Measurements from ENCODE around the gene SOX1.

Gene SOX1

GRCh38 chr13:112118451-112119064, 51.6 kb downstream of the SOX1 start:
- DNase-seq (ENCODE audit: extremely low spot score): no peak
- no peak for TF ChIP-seq SP1 (IDR thresholded peaks at IDR 0.05)
- no peak for TF ChIP-seq BHLHE40 (IDR thresholded peaks at IDR 0.05; ENCODE audit: borderline replicate concordance)
- no peak for TF ChIP-seq SUZ12 (IDR thresholded peaks at IDR 0.05)
- TF ChIP-seq ARNT (IDR thresholded peaks at IDR 0.05): no peak
- no peak for TF ChIP-seq FOXM1 (IDR thresholded peaks at IDR 0.05; ENCODE audit: borderline replicate concordance)
- TF ChIP-seq PKNOX1 (IDR thresholded peaks at IDR 0.05): no peak
- TF ChIP-seq NFRKB (IDR thresholded peaks at IDR 0.05): no peak
- no peak for TF ChIP-seq L3MBTL2 (conservative IDR thresholded peaks at IDR 0.05)
- TF ChIP-seq CTBP1 (IDR thresholded peaks at IDR 0.05; ENCODE audit: borderline replicate concordance): no peak
- TF ChIP-seq FOXA1 (IDR thresholded peaks at IDR 0.05): no peak
- TF ChIP-seq LEF1 (IDR thresholded peaks at IDR 0.05; ENCODE audit: borderline replicate concordance): no peak
- TF ChIP-seq ELF4 (IDR thresholded peaks at IDR 0.05): no peak
- TF ChIP-seq ZNF384 (IDR thresholded peaks at IDR 0.05): no peak
- no peak for TF ChIP-seq HDGF (IDR thresholded peaks at IDR 0.05; ENCODE audit: borderline replicate concordance)
- TF ChIP-seq TARDBP (IDR thresholded peaks at IDR 0.05): no peak
- TF ChIP-seq FOXK2 (IDR thresholded peaks at IDR 0.05): no peak
- ChIA-PET CTCF (no interaction called here), POLR2A (no interaction called here)

- CTCF ChIA-PET: no interaction called here
- POLR2A ChIA-PET: no interaction called here
- TF ChIP-seq FOXM1 (IDR thresholded peaks at IDR 0.05; ENCODE audit: borderline replicate concordance) (no peak), LEF1 (IDR thresholded peaks at IDR 0.05; ENCODE audit: borderline replicate concordance) (no peak)
- no peak for DNase-seq (ENCODE audit: extremely low spot score)
Measured at GRCh38 chr13:112119192-112120030, 52.5 kb downstream of the SOX1 start.

GRCh38 chr13:112120031-112120373, 53.1 kb downstream of the SOX1 start:
- ChIA-PET POLR2A (no interaction called here), CTCF (no interaction called here)
- no peak for DNase-seq (ENCODE audit: extremely low spot score)
- no peak for TF ChIP-seq NFRKB (IDR thresholded peaks at IDR 0.05)
- TF ChIP-seq ELF4 (IDR thresholded peaks at IDR 0.05): no peak
- no peak for TF ChIP-seq ZNF384 (IDR thresholded peaks at IDR 0.05)
- TF ChIP-seq LEF1 (IDR thresholded peaks at IDR 0.05; ENCODE audit: borderline replicate concordance): no peak
- TF ChIP-seq FOXA1 (IDR thresholded peaks at IDR 0.05): no peak
- TF ChIP-seq FOXM1 (IDR thresholded peaks at IDR 0.05; ENCODE audit: borderline replicate concordance): no peak
- TF ChIP-seq CTBP1 (IDR thresholded peaks at IDR 0.05; ENCODE audit: borderline replicate concordance): no peak
- no peak for TF ChIP-seq HDGF (IDR thresholded peaks at IDR 0.05; ENCODE audit: borderline replicate concordance)
- no peak for TF ChIP-seq FOXK2 (IDR thresholded peaks at IDR 0.05)
- no peak for TF ChIP-seq BHLHE40 (IDR thresholded peaks at IDR 0.05; ENCODE audit: borderline replicate concordance)

Data from HEK293T (cell line).